ENCODE measurements around the gene PP2D1.
"Not testable (repeated sequence)": the region's sequence is repeated elsewhere in the genome, so short reads cannot be mapped to it uniquely, and the experiment has no call there.

PP2D1 gene

DNA sequence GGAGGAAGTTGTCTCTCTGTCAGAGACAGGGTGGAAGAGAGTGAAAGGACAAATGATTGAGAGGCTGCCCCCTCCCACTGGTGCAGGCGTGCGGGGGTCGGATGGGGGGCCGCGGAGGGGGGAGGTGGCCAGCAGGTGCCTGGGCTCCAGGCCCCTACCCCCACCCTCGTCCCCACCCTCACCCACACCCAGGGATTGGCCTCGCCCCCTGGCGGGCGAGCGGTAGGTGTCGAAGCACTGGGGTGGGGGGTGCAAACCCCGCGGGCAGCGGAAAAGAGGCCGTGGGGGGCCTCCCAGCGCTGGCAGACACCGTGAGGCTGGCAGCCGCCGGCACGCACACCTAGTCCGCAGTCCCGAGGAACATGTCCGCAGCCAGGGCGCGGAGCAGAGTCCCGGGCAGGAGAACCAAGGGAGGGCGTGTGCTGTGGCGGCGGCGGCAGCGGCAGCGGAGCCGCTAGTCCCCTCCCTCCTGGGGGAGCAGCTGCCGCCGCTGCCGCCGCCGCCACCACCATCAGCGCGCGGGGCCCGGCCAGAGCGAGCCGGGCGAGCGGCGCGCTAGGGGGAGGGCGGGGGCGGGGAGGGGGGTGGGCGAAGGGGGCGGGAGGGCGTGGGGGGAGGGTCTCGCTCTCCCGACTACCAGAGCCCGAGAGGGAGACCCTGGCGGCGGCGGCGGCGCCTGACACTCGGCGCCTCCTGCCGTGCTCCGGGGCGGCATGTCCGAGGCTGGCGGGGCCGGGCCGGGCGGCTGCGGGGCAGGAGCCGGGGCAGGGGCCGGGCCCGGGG lies 27.9 kb upstream of the PP2D1 start, which contains the start of gene KAT2B:
TSS of gene KAT2B (plus strand) at position 682 of the 783 bp plus-strand sequence. CDS start at position 714, 32 bp downstream.
- TF ChIP-seq, protein P1, sequence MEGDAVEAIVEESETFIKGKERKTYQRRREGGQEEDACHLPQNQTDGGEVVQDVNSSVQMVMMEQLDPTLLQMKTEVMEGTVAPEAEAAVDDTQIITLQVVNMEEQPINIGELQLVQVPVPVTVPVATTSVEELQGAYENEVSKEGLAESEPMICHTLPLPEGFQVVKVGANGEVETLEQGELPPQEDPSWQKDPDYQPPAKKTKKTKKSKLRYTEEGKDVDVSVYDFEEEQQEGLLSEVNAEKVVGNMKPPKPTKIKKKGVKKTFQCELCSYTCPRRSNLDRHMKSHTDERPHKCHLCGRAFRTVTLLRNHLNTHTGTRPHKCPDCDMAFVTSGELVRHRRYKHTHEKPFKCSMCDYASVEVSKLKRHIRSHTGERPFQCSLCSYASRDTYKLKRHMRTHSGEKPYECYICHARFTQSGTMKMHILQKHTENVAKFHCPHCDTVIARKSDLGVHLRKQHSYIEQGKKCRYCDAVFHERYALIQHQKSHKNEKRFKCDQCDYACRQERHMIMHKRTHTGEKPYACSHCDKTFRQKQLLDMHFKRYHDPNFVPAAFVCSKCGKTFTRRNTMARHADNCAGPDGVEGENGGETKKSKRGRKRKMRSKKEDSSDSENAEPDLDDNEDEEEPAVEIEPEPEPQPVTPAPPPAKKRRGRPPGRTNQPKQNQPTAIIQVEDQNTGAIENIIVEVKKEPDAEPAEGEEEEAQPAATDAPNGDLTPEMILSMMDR (IDR thresholded peaks at IDR 0.05; ENCODE audit: low read depth, low read length, missing control alignments), result peak; percentile 60
- H3K4me3 ChIP-seq (replicated peaks; ENCODE audit: low read depth, low read length), result peak within 1 kb of the TSS; percentile 61
- DNase-seq (ENCODE audit: extremely low read depth, low read depth), result no peak

DNA sequence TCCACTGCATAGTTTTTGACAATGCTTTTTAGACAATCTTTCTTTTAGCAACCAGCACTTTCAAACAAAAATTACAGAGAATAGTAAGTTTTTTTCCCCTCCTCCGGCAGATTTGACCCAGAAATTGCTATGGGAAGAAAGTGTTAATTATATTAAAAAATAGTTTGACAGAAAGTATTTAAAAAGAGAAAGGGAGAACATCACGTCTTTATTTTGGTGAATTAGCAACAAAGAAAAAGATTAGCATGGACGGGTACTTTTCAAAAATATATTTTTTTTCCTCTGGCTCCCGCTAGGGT lies 27.4 kb upstream of the PP2D1 start:
- peak overlapping the region; percentile 61 for H3K4me3 ChIP-seq (replicated peaks; ENCODE audit: low read depth, low read length)
- no peak for DNase-seq (ENCODE audit: extremely low read depth, low read depth)
- TF ChIP-seq, protein P1 (IDR thresholded peaks at IDR 0.05; ENCODE audit: low read depth, low read length, missing control alignments), result no peak

DNA sequence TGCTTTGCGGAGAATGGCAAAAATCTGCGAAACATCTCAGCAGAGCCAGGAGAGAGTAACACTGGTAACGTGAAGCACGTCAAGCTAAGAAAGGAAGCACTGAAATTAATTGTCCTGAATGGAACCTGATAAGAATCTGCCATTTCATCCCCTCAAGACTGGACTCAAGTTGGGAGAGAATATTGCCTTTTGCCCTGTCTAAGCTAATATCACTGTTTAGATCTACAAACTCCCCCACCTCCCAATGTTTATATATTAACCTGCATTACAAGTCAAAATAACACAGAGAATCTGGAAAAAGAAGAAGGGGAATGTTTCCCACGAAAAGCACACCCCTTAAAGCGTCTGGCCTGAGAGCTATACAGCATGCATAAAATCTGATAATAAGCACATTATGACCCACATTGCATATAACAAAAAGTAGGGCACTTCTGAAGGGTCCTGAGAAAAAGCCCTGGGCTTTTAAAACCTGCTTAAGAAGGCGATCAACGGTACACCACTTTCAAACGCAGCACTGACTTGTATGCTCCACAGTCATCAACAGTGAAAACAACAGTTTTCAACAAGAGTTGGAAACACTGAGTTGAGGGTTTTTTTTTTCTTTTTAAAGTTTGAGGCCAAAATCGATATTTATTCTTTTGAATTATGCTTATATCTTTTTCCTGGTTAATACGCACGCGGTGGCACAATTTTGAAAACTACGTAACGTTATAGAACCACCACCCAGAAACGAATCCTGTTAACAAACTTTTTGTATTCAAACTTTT lies 26.8 kb upstream of the PP2D1 start:
- no peak for DNase-seq (ENCODE audit: extremely low read depth, low read depth)
- TF ChIP-seq, protein P1 (IDR thresholded peaks at IDR 0.05; ENCODE audit: low read depth, low read length, missing control alignments), result no peak
- H3K4me3 ChIP-seq (replicated peaks; ENCODE audit: low read depth, low read length), result peak overlapping the region; percentile 61

DNA sequence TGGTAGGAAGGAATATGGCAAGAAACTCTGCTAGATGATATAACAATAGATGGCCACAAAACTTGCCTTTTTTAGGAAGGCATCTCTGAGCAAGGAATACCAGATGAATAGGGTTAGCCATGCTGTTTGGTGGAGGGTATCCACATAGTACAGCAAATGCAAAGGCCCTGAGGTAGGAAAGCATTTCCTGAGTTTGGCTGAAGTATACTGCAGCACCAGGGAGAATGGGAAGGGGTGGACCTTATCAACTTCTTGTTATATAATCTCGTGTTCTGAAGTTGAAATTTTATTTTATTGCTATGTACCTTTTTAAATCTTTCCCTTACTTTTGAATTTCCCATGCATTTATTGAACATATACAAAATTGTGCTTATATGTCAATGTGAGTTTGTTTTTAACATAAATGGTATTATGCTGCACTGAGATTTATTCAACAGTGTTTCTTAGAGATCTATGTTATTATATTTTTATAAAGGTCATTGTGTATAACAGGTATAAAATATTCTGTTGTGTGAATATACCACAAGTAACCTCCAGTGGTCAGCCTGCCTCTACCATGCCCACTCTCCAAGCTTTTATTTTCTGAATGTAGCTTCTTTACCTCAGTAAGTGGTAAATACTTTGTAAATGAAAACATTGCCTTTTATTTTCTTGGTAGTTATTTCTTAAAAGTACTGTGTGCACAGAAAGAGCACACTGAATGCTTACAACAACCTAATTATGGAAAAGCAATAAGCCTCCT lies 25.4 kb upstream of the PP2D1 start:
- TF ChIP-seq, protein P1 (IDR thresholded peaks at IDR 0.05; ENCODE audit: low read depth, low read length, missing control alignments), result no peak
- DNase-seq (ENCODE audit: extremely low read depth, low read depth), result no peak
- no peak overlapping the region for H3K4me3 ChIP-seq (replicated peaks; ENCODE audit: low read depth, low read length)

DNA sequence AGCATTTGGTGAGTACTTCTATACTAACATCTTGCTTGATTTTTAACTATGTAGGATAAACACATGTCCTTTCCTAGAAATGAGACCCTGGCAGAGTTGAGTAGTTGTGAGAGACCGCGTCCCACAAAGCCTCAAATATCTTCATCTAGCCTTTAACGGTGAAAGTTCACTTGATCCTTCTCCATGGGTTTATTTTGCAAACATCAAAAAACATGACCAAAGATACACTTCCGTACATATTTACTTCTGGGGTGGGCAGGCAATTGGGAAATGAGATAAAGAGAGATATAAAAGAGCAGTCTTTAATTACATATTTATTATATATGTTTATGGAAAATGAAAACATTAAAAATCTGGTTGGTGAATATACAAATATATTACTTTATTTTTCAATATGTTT lies 23.0 kb upstream of the PP2D1 start:
- H3K4me3 ChIP-seq (replicated peaks; ENCODE audit: low read depth, low read length), result no peak overlapping the region
- TF ChIP-seq, protein P1 (IDR thresholded peaks at IDR 0.05; ENCODE audit: low read depth, low read length, missing control alignments), result no peak
- no peak for DNase-seq (ENCODE audit: extremely low read depth, low read depth)

DNA sequence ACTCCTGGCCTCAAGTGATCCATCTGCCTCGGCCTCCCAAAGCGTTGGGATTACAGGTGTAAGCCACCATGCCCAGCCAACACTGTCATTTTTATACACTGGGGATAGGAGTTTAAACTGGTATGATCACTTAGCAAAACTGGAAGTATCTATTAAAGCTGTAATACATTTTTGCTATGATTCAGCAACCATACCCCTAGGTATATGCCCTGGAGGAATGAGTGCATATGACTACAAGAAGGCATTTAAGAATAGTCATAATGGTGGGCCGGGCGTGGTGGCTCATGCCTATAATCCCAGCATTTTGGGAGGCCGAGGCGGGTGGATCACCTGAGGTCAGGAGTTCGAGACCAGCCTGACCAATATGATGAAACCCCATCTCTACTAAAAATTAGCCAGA lies 19.9 kb upstream of the PP2D1 start:
- DNase-seq (ENCODE audit: extremely low read depth, low read depth); H3K4me3 ChIP-seq (replicated peaks; ENCODE audit: low read depth, low read length): not testable (repeated sequence)

DNA sequence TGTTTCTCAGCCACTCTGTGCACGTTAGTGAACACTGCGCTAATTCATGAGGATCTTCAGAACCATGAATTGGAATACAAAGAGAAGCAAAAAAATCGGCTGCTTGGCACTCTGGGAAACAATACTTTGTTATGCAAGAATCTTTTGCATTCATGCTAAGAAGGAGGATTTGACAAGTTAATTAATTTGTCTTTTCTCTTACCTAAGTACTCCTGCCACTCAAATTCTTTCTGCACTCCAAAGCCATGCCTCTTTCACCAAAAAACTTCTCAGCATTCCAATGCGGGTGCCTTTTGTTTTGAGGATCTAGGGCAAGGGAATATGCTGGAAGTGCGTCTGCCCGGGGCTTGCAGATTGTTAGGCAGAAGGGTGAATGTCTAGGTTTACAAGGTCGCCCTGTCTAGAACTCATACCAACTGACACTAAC lies 16.9 kb upstream of the PP2D1 start:
- H3K4me3 ChIP-seq (replicated peaks; ENCODE audit: low read depth, low read length), result no peak overlapping the region
- TF ChIP-seq, protein P1 (IDR thresholded peaks at IDR 0.05; ENCODE audit: low read depth, low read length, missing control alignments), result no peak
- no peak for DNase-seq (ENCODE audit: extremely low read depth, low read depth)

Data from HFF-Myc (cell line).